ENCODE measurements around the gene ABCC11.

ABCC11 gene

DNA sequence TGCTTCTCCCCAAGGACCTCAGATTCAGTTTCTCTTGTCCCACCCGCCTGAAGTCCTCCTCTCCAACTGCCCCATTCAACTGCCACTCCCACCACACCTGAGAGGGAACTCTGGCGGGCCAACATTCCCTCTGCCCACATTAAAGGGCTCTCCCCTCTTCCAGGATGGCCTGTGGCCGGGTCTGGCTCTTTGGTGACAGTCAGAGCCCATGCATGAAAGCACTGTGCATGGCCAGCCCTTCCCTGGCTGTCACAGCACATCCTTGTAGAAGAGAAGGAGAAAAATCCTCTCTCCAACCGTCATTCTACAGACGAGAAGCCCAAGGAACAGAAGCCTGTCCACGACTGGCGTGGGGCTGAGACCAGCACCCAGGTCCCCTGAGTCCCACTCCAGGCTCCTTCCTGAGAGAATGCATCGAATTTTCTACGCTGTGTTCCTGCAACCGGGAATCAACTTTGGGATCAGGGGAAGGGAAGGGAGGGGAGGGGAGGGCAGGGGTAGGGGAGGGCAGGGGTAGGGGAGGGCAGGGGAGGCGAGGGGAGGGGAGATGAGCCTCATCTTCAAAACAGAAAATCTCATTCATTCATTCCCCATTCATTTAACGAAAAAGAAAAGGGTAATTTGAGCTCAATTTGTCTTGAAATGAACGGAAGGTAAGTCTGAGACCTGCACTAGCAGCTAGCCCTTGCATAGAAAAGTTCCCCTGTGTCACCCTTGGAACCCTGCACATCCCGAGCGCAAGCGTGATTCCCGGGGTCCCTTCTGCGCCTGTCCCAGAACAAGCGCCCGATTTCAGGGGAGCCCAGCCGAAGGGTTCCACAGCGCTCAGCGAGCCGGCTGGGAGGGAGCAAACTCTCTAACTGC, 91.2 kb downstream of the ABCC11 start, which contains the start of gene ABCC12:
Gene ABCC12, minus strand, starts transcription at position 68 of the 864 bp plus-strand sequence. CDS start 9,569 bp downstream, outside the sequence.
- no peak for DNase-seq
- TF ChIP-seq POLR2A (IDR thresholded peaks at IDR 0.05; ENCODE audit: low read length) (no peak), GATA1 (IDR thresholded peaks at IDR 0.05; ENCODE audit: low read depth, low read length) (no peak)

DNA sequence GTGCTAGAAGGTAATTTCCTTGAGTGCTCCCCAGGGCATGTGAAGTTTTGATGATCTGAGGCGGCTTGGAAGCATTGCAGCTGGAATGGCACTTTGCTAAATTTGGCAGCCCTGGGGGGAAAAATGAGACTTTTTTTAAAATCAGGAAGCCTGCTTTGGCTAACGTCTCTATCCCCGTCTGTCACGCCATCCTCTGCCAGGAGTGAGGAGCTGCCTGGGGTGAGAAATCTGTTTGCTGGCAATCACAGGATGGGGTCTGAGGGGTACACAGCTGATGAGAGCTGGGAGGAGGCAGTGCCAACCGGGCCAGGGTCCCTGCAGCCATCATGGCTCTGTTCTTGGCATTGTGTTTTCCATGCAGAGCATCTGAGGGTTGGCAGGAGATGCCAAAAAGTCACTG, 93.6 kb downstream of the ABCC11 start:
- TF ChIP-seq GATA1 (IDR thresholded peaks at IDR 0.05; ENCODE audit: low read depth, low read length), result no peak
- TF ChIP-seq POLR2A (IDR thresholded peaks at IDR 0.05; ENCODE audit: low read length), result no peak

DNA sequence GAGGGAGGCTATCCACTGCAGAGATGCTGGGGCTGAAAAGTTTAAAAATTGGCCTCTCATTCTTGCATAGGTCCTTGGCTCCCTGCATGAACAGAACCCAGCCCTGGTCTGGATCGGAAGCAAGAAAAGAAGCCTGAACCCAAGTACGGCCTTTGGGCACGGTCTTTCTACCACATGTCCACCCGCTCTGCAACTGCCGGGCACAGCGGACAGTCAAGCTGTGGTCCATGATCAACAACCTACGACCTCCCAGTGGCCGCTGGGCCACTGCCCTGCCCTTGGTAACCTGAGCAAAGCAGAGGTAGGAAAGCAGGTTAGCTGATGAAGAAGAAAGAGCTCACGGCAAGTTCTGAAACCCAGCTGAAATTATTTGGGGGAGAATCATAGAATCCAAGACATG, 95.1 kb downstream of the ABCC11 start:
- no peak for DNase-seq
- no peak for TF ChIP-seq GATA1 (IDR thresholded peaks at IDR 0.05; ENCODE audit: low read depth, low read length)
- no peak for TF ChIP-seq POLR2A (IDR thresholded peaks at IDR 0.05; ENCODE audit: low read length)

More for the DNA sequence above, 93.6 kb downstream of the ABCC11 start:
- DNase-seq, result no peak

GRCh38 chr16:48150707-48151106, 96.6 kb downstream of the ABCC11 start:
- no peak for DNase-seq
- TF ChIP-seq POLR2A (IDR thresholded peaks at IDR 0.05; ENCODE audit: low read length) (no peak), GATA1 (IDR thresholded peaks at IDR 0.05; ENCODE audit: low read depth, low read length) (no peak)

DNA sequence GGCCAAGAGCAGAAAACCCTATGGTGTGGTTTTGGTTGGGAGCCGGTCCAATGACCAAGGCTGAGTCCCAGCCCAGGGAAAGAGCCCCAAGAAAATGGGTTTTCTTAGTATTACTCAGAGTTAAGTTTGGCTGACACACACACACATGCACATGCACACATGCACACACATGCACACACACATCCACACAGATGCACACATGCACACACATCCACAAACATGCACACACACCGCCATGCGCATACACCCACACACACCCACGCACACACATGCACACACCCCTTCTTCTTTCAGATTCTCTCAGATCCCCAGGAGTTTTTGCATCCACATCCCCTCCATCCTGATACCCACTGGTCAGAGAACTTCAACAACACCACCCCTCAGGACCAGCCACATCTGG, 100.6 kb downstream of the ABCC11 start:
- TF ChIP-seq GATA1 (IDR thresholded peaks at IDR 0.05; ENCODE audit: low read depth, low read length) (no peak), POLR2A (IDR thresholded peaks at IDR 0.05; ENCODE audit: low read length) (no peak)
- no peak for DNase-seq

DNA sequence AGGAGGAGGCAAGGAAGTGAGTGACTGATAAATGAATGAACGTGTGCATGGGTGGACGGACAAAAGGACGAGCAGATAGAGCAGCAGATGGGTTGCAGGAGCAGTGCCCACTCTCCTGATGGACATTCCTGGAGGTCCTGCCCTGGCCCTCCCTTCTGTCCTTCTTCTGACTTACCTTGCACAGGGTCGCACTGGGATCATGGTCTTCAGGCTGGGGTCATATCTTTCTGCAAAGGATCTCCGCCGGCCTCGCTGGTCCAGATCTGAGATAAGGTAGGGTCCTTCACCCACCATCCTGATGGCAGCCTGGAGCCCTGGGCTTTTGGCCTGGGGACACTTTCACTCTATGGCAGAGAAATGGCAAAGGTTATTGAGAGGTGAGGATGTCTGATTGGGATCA, 101.2 kb downstream of the ABCC11 start:
- no peak for DNase-seq
- TF ChIP-seq POLR2A (IDR thresholded peaks at IDR 0.05; ENCODE audit: low read length) (no peak), GATA1 (IDR thresholded peaks at IDR 0.05; ENCODE audit: low read depth, low read length) (no peak)

DNA sequence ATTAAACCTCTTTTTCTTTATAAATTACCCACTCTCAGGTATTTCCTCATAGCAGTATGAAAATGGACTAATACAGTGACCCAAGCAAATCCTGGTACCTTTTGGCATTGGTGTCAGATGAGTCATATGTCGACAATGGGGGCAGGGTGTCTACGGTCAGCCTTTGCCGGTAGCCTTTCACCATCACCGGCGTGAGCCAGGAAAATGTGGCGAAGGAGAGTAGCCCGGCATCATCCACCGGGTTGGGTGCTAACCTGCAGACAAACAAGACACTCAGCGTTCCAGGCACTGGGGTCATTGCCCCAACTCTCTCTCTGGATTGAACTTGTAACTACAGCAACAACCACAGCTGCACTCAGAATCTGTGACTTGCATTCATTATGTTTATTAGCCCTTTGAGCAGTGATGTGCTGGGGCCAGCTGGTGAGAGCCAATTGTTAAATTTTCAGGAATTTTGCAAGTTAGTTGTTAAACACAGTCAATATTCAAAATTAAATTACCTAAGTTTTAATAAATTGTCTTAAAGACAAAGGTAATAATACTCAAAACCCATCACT, 103.4 kb downstream of the ABCC11 start:
- no peak for DNase-seq
- TF ChIP-seq GATA1 (IDR thresholded peaks at IDR 0.05; ENCODE audit: low read depth, low read length) (no peak), POLR2A (IDR thresholded peaks at IDR 0.05; ENCODE audit: low read length) (no peak)

GRCh38 chr16:48140821-48141220, 106.5 kb downstream of the ABCC11 start:
- TF ChIP-seq GATA1 (IDR thresholded peaks at IDR 0.05; ENCODE audit: low read depth, low read length) (no peak), POLR2A (IDR thresholded peaks at IDR 0.05; ENCODE audit: low read length) (no peak)

DNA sequence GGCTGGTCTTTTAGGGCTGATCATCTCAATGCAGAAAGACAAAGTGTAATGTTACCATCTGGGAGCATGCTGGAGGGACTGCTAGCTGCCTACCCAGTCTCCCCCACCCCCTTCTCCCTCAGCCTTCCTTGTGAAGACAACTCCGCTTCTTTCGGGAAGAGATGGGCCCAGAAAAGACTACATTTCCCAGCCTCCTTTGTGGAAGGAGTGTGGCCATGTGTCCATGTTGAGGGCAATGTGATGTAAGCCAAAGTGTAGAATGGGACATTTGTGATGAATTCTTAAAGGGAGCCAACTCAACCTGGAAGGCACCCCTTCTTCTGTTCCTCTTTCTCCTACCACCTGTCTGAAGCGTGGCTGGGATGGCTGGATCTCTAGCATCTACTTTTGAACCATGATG, 107.8 kb downstream of the ABCC11 start:
- TF ChIP-seq GATA1 (IDR thresholded peaks at IDR 0.05; ENCODE audit: low read depth, low read length), result no peak
- TF ChIP-seq POLR2A (IDR thresholded peaks at IDR 0.05; ENCODE audit: low read length), result no peak
- DNase-seq, result no peak

More at GRCh38 chr16:48140821-48141220, 106.5 kb downstream of the ABCC11 start:
- DNase-seq, result no peak

- TF ChIP-seq GATA1 (IDR thresholded peaks at IDR 0.05; ENCODE audit: low read depth, low read length) (no peak), POLR2A (IDR thresholded peaks at IDR 0.05; ENCODE audit: low read length) (no peak)
- DNase-seq, result no peak
Observed at GRCh38 chr16:48138543-48138942, 108.8 kb downstream of the ABCC11 start.

DNA sequence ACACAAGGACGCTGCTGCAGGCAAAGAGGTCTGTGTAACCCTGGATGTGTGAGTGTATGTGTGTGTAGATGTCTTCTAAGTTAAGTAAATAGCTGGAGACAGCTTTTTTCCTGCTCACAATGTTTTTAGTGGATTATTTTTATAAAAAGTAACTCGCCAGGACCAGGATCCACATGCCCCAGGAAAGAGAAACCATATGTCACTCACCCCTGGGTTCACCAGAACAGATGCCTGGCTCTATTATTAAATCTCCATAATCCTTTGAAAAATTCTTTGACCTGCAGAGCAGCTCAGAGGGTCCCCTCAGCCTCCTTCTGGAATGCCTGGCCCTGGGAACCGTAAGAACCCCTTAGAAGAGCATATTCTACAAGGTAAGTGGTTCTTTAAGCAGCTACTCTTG, 109.5 kb downstream of the ABCC11 start:
- TF ChIP-seq GATA1 (IDR thresholded peaks at IDR 0.05; ENCODE audit: low read depth, low read length), result no peak
- no peak for TF ChIP-seq POLR2A (IDR thresholded peaks at IDR 0.05; ENCODE audit: low read length)

GRCh38 chr16:48136547-48137360, 110.6 kb downstream of the ABCC11 start:
- no peak for TF ChIP-seq GATA1 (IDR thresholded peaks at IDR 0.05; ENCODE audit: low read depth, low read length)
- TF ChIP-seq POLR2A (IDR thresholded peaks at IDR 0.05; ENCODE audit: low read length), result no peak

More for the DNA sequence above, 109.5 kb downstream of the ABCC11 start:
- no peak for DNase-seq

GRCh38 chr16:48133455-48134211, 113.7 kb downstream of the ABCC11 start:
- no peak for TF ChIP-seq POLR2A (IDR thresholded peaks at IDR 0.05; ENCODE audit: low read length)
- no peak for TF ChIP-seq GATA1 (IDR thresholded peaks at IDR 0.05; ENCODE audit: low read depth, low read length)

More at GRCh38 chr16:48136547-48137360, 110.6 kb downstream of the ABCC11 start:
- DNase-seq, result no peak

More at GRCh38 chr16:48133455-48134211, 113.7 kb downstream of the ABCC11 start:
- no peak for DNase-seq

All from erythroblast (primary cell).